Aorta (tissue), 5 donors: Measurements from ENCODE around the gene DIAPH3. TPM values are rescaled to one million over a fixed set of nuclear protein-coding genes. Genes with fewer than 3 reads are reported as not detected.
A peak's percentile ranks its signal among the peaks of the same experiment; 100 is the strongest.

ENCODE experiments used
- ATAC-seq: fragments of 200-7000 bp; cut with Tn5 transposase; one replicate; pipeline ENCODE4 v1.9.1; 2022; ENCODE audit warnings: moderate library complexity; ENCODE audit not compliant: low FRiP score
- DNase-seq, 2 donors: peaks; one replicate each; pipeline ENCODE4 v3.0.0-alpha.2; 2020
- H3K27ac ChIP-seq, 2 donors: one replicate each; pipeline ENCODE4 v1.5.1; 2013; ENCODE audit warnings: low read length in 2 of 2, mild to moderate bottlenecking in 2 of 2, moderate library complexity in 2 of 2, control low read depth in 1 of 2, inconsistent platforms in 1 of 2, low read depth in 1 of 2
- H3K27me3 ChIP-seq, 2 donors: one replicate each; pipeline ENCODE4 v1.6.1; 2013; ENCODE audit warnings: control low read depth in 1 of 2, low read length in 1 of 2, mild to moderate bottlenecking in 1 of 2, moderate library complexity in 1 of 2; ENCODE audit not compliant: insufficient read depth in 2 of 2, control insufficient read depth in 1 of 2
- H3K36me3 ChIP-seq, 2 donors: one replicate each; pipeline ENCODE4 v1.6.1; 2013; ENCODE audit warnings: control low read depth in 1 of 2, low read length in 1 of 2, mild to moderate bottlenecking in 1 of 2; ENCODE audit not compliant: insufficient read depth in 2 of 2, control insufficient read depth in 1 of 2
- H3K4me1 ChIP-seq, 2 donors: one replicate each; pipeline ENCODE4 v1.6.1; 2013; ENCODE audit warnings: low read length in 2 of 2, control low read depth in 1 of 2, mild to moderate bottlenecking in 1 of 2, moderate library complexity in 1 of 2; ENCODE audit not compliant: insufficient read depth in 2 of 2, control insufficient read depth in 1 of 2
- H3K4me3 ChIP-seq, 2 donors: one replicate each; pipeline ENCODE4 v1.5.1; 2013; ENCODE audit warnings: low read length in 2 of 2, control low read depth in 1 of 2, mild to moderate bottlenecking in 1 of 2
- H3K9me3 ChIP-seq: one replicate; pipeline ENCODE4 v1.6.1; 2013; ENCODE audit warnings: mild to moderate bottlenecking, low read length; ENCODE audit not compliant: control insufficient read depth
- WGBS, 2 donors: extraction: QIAGEN DNeasy Blood & Tissue Kit; methylation state at CpG; one replicate each; pipeline ENCODE4 v1.1.7; 2013; 5-methylcytosine and 5-hydroxymethylcytosine counted together
- intact Hi-C, 2 donors: fragments of 100-400 bp; cut with DNase I; formaldehyde crosslinking; loops; one replicate each; pipeline versions ENCODE4 v1.14.2 to v1.15.0; 2022
- polyA plus RNA-seq, 2 donors: library from polyadenylated mRNA; stranded (reverse); fragments of 200-250 nt; gene quantifications; one replicate each; pipeline ENCODE4 v1.2.3, GENCODE V29; 2013
- total RNA-seq, 2 donors: library from RNA; stranded (reverse); fragmentation: NEBNext Ultra II Directional; extraction: Animal tissue kit (Norgen Biotek cat#: 25700); gene quantifications; one replicate each; pipeline ENCODE4 v1.2.1, GENCODE V29; 2021
- donor health status: healthy with polysubstance abuse.
- donor health status: Bipolar disorder and iron deficiency.
- donor health status: DM: no; HTN: no; CAD: no.
- donor health status: DM: no; HTN: no; CAD: no.
- donor health status: DM: yes; HTN: yes; CAD: no.

Gene DIAPH3
- total and polyA plus RNA-seq, 4 donors: 0.13 to 7.5 (median 3.0) TPM

GRCh38 chr13:59742467-59742866 lies 421.3 kb downstream of the DIAPH3 start:
- Histone ChIP-seq H3K4me3 (no peak overlapping the region), H3K27ac (no peak overlapping the region), H3K9me3 (no peaks in the 10 kb centered on the region), H3K27me3 (no peaks in the 10 kb centered on the region), H3K36me3 (no peaks in the 10 kb centered on the region), H3K4me1 (no peaks in the 10 kb centered on the region)
- ATAC-seq (no peak), DNase-seq (no peak)
- intact Hi-C loops: no loop called here

GRCh38 chr13:59738921-59739320 lies 424.8 kb downstream of the DIAPH3 start:
- no peak for ATAC-seq
- H3K27me3 ChIP-seq: no peaks in the 10 kb centered on the region
- no peaks in the 10 kb centered on the region for H3K36me3 ChIP-seq
- no peak for DNase-seq
- H3K27ac ChIP-seq: no peak overlapping the region
- WGBS, 2 donors: 90 to 98% methylated on average over 5 of the region's 5 CpGs
- intact Hi-C loops: no loop called here
- H3K4me3 ChIP-seq: no peak overlapping the region
- no peaks in the 10 kb centered on the region for H3K4me1 ChIP-seq
- H3K9me3 ChIP-seq: no peaks in the 10 kb centered on the region

- H3K4me1 ChIP-seq: no peaks in the 10 kb centered on the region
- H3K27ac ChIP-seq: no peak overlapping the region
- ATAC-seq (no peak), DNase-seq (no peak)
- no peaks in the 10 kb centered on the region for H3K36me3 ChIP-seq
- H3K4me3 ChIP-seq: no peak overlapping the region
- no peaks in the 10 kb centered on the region for H3K27me3 ChIP-seq
- intact Hi-C loops: no loop called here
- H3K9me3 ChIP-seq: no peaks in the 10 kb centered on the region
- 78 to 83% methylated on average over 6 of the region's 6 CpGs for WGBS, 2 donors
Measured at GRCh38 chr13:59734393-59734792, 429.3 kb downstream of the DIAPH3 start.

GRCh38 chr13:59733744-59734143 lies 430.0 kb downstream of the DIAPH3 start:
- Histone ChIP-seq H3K4me3 (no peak overlapping the region), H3K27ac (no peak overlapping the region), H3K36me3 (no peaks in the 10 kb centered on the region), H3K4me1 (no peaks in the 10 kb centered on the region), H3K27me3 (no peaks in the 10 kb centered on the region), H3K9me3 (no peaks in the 10 kb centered on the region)
- ATAC-seq (no peak), DNase-seq (no peak)
- WGBS, 2 donors: 96 to 98% methylated on average over 2 of the region's 2 CpGs
- intact Hi-C loops: no loop called here

- intact Hi-C loops: no loop called here
- Histone ChIP-seq H3K9me3 (no peaks in the 10 kb centered on the region), H3K27me3 (no peaks in the 10 kb centered on the region), H3K4me3 (no peak overlapping the region), H3K4me1 (no peaks in the 10 kb centered on the region), H3K36me3 (no peaks in the 10 kb centered on the region), H3K27ac (no peak overlapping the region)
- ATAC-seq (no peak), DNase-seq (no peak)
- 9 to 12% methylated on average over 3 of the region's 3 CpGs for WGBS, 2 donors
Measured at GRCh38 chr13:59730026-59730425, 433.7 kb downstream of the DIAPH3 start.

- Histone ChIP-seq H3K36me3 (no peaks in the 10 kb centered on the region), H3K9me3 (no peaks in the 10 kb centered on the region), H3K27ac (peak overlapping the region in 1 of 2 donors; percentile 17), H3K27me3 (no peaks in the 10 kb centered on the region), H3K4me3 (no peak overlapping the region), H3K4me1 (no peaks in the 10 kb centered on the region)
- intact Hi-C loops: no loop called here
- ATAC-seq (no peak), DNase-seq (no peak)
- WGBS, 2 donors: 64 to 73% methylated on average over 3 of the region's 3 CpGs
Measured at GRCh38 chr13:59728896-59729545, 434.7 kb downstream of the DIAPH3 start.

GRCh38 chr13:59721926-59722910 lies 441.5 kb downstream of the DIAPH3 start:
- Histone ChIP-seq H3K27ac (no peak overlapping the region), H3K4me3 (no peak overlapping the region), H3K4me1 (no peaks in the 10 kb centered on the region), H3K9me3 (no peaks in the 10 kb centered on the region), H3K36me3 (no peaks in the 10 kb centered on the region), H3K27me3 (no peaks in the 10 kb centered on the region)
- intact Hi-C loops: no loop called here
- WGBS, 2 donors: 76 to 79% methylated on average over 6 of the region's 6 CpGs
- DNase-seq: no peak
- no peak for ATAC-seq

- DNase-seq: no peak
- Histone ChIP-seq H3K27me3 (no peaks in the 10 kb centered on the region), H3K27ac (no peak overlapping the region), H3K4me1 (no peaks in the 10 kb centered on the region), H3K36me3 (no peaks in the 10 kb centered on the region), H3K9me3 (no peaks in the 10 kb centered on the region), H3K4me3 (no peak overlapping the region)
- intact Hi-C loops: no loop called here
- ATAC-seq: no peak
- 92 to 97% methylated on average over 1 of the region's 1 CpG for WGBS, 2 donors
Measured at GRCh38 chr13:59715611-59716010, 448.1 kb downstream of the DIAPH3 start.
